HCT116 (cell line): ENCODE measurements around the gene IDI1. TPM values are rescaled to one million over a fixed set of nuclear protein-coding genes. Genes with fewer than 3 reads are reported as not detected.

Source experiments
- ATAC-seq: fragments of 200-7000 bp; cut with Tn5 transposase; 2 replicates; pipeline ENCODE4 v1.9.1; 2020; ENCODE audit warnings: mild to moderate bottlenecking, moderate library complexity
- BruUV-seq: library from RNA; stranded (reverse); fragments of 400-500 nt; replicated peaks from 2 replicates; lab custom pipeline; 2021; lab: Mats Ljungman, UMichigan
- CTCF ChIA-PET: fragments of 300-600 bp; sonication (Branson Sonifier 250); formaldehyde crosslinking; loops from one replicate; lab custom pipeline; 2021; ENCODE audit warnings: antibody characterized with exemption; lab: Charles Lee
- POLR2A ChIA-PET: fragments of 300-600, 350-600 bp; sonication (Branson Sonifier 250); formaldehyde crosslinking; loops from one replicate; lab custom pipeline; 2021; ENCODE audit warnings: antibody characterized with exemption; lab: Charles Lee
- RAD21 ChIA-PET, 2 experiments: fragments of 300-600 bp; sonication (Branson Sonifier 250); formaldehyde crosslinking; loops; one replicate each; lab custom pipeline; 2023; ENCODE audit warnings: low total read pairs in 2 of 2; ENCODE audit not compliant: uncharacterized antibody in 2 of 2, unreplicated experiment in 2 of 2, low non-redundant PET in 1 of 2; lab: Charles Lee
- DNase-seq: peaks from one replicate; pipeline ENCODE4 v3.0.0-alpha.2; 2010; ENCODE audit warnings: low read depth, low spot score
- H2AFZ ChIP-seq: fragments of 200-600 bp; shearing (Covaris generic), sonication (generic); 2 replicates; pipeline ENCODE4 v1.6.1; 2017; ENCODE audit warnings: low read depth, mixed run types, mixed read lengths, antibody characterized with exemption, low read length; ENCODE audit not compliant: poor library complexity, severe bottlenecking
- H3K27ac ChIP-seq: 2 replicates; pipeline ENCODE4 v1.5.1; 2012; ENCODE audit warnings: low read depth, low read length
- H3K27me3 ChIP-seq: fragments of 200-600 bp; sonication (generic); 2 replicates; pipeline ENCODE4 v1.6.1; 2016; ENCODE audit warnings: mixed run types, low read length, mixed read lengths; ENCODE audit not compliant: insufficient read depth
- H3K36me3 ChIP-seq, 2 experiments: fragments of 200-500 bp in 1 of 2; fragments of 200-600 bp in 1 of 2; sonication (Bioruptor generic) in 1 of 2; sonication (generic) in 1 of 2; 2 replicates each; pipeline versions ENCODE4 v1.5.1 to v1.6.1; 2014 to 2016; ENCODE audit warnings: low read length in 2 of 2, inconsistent platforms in 1 of 2, mixed read lengths in 1 of 2, mixed run types in 1 of 2; ENCODE audit not compliant: insufficient read depth in 2 of 2, control insufficient read depth in 1 of 2
- H3K4me1 ChIP-seq, 2 experiments: fragments of 200-600 bp in 1 of 2; sonication (generic) in 1 of 2; 2 replicates each; pipeline versions ENCODE4 v1.5.1 to v1.6.1; 2012 to 2017; ENCODE audit warnings: low read length in 2 of 2, inconsistent platforms in 1 of 2, mild to moderate bottlenecking in 1 of 2, mixed read lengths in 1 of 2, mixed run types in 1 of 2, moderate library complexity in 1 of 2; ENCODE audit not compliant: insufficient read depth in 2 of 2, control insufficient read depth in 1 of 2
- H3K4me2 ChIP-seq: fragments of 200-600 bp; sonication (generic); 2 replicates; pipeline ENCODE4 v1.6.1; 2017; ENCODE audit warnings: mixed run types, low read length, mixed read lengths
- H3K4me3 ChIP-seq, 2 experiments: fragments of 200-600 bp in 1 of 2; sonication (generic) in 1 of 2; replicated peaks in 1 of 2; 2 replicates each; pipeline ENCODE4 v1.5.1; 2011 to 2016; ENCODE audit warnings: low read length in 2 of 2, control low read depth in 1 of 2, low read depth in 1 of 2, mild to moderate bottlenecking in 1 of 2, mixed read lengths in 1 of 2, mixed run types in 1 of 2
- H3K79me2 ChIP-seq: fragments of 200-600 bp; sonication (generic); 2 replicates; pipeline ENCODE4 v1.6.1; 2017; ENCODE audit warnings: mild to moderate bottlenecking, mixed run types, low read length, moderate library complexity, mixed read lengths; ENCODE audit not compliant: insufficient read depth
- H3K9ac ChIP-seq: fragments of 200-600 bp; sonication (generic); 2 replicates; pipeline ENCODE4 v1.6.1; 2016; ENCODE audit warnings: low read length, mixed read lengths
- H3K9me2 ChIP-seq: fragments of 200-600 bp; sonication (generic), shearing (Covaris generic); 2 replicates; pipeline ENCODE4 v1.6.1; 2017; ENCODE audit warnings: mixed run types, mild to moderate bottlenecking, moderate library complexity; ENCODE audit not compliant: insufficient read depth
- H3K9me3 ChIP-seq, 2 experiments: fragments of 200-500 bp in 1 of 2; fragments of 200-600 bp in 1 of 2; sonication (Bioruptor generic) in 1 of 2; sonication (generic) in 1 of 2; 2 replicates each; pipeline ENCODE4 v1.6.1; 2014 to 2017; ENCODE audit warnings: low read length in 2 of 2, mixed read lengths in 2 of 2, inconsistent platforms in 1 of 2, low read depth in 1 of 2, mild to moderate bottlenecking in 1 of 2, mixed run types in 1 of 2, moderate library complexity in 1 of 2; ENCODE audit not compliant: control insufficient read depth in 1 of 2, insufficient read depth in 1 of 2
- H4K20me1 ChIP-seq: fragments of 200-600 bp; sonication (generic), shearing (Covaris generic); 2 replicates; pipeline ENCODE4 v1.6.1; 2017; ENCODE audit warnings: mixed run types, mild to moderate bottlenecking, moderate library complexity; ENCODE audit not compliant: insufficient read depth
- CBX3 ChIP-seq: IDR thresholded peaks from 2 replicates; pipeline ENCODE4 v1.6.1; 2012; ENCODE audit warnings: low read depth
- CTCF ChIP-seq, 3 experiments: fragments of 200-600 bp in 1 of 3; sonication (generic) in 1 of 3; IDR thresholded peaks in 2 of 3; conservative IDR thresholded peaks in 1 of 3; 2 replicates each; pipeline ENCODE4 v1.5.1; 2012 to 2017; ENCODE audit warnings: low read depth in 2 of 3, low read length in 2 of 3, antibody characterized with exemption in 1 of 3, borderline replicate concordance in 1 of 3, control low read depth in 1 of 3, mild to moderate bottlenecking in 1 of 3, mixed read lengths in 1 of 3, mixed run types in 1 of 3, moderate library complexity in 1 of 3; ENCODE audit not compliant: insufficient read depth in 1 of 3
- FOSL1 ChIP-seq: IDR thresholded peaks from 2 replicates; pipeline ENCODE4 v1.6.1; 2012; ENCODE audit warnings: low read depth
- POLR2AphosphoS5 ChIP-seq: IDR thresholded peaks from 2 replicates; pipeline ENCODE4 v1.6.1; 2011; ENCODE audit warnings: mild to moderate bottlenecking, low read depth, low read length, moderate library complexity
- RAD21 ChIP-seq: IDR thresholded peaks from 2 replicates; pipeline ENCODE4 v1.6.1; 2012; ENCODE audit warnings: low read depth, mild to moderate bottlenecking
- SP1 ChIP-seq: IDR thresholded peaks from 2 replicates; pipeline ENCODE4 v1.6.1; 2012; ENCODE audit warnings: low read depth
- TCF7L2 ChIP-seq: IDR thresholded peaks from 2 replicates; pipeline ENCODE4 v1.7.0; 2011; ENCODE audit warnings: borderline replicate concordance, inconsistent platforms; ENCODE audit not compliant: insufficient read depth, insufficient read length; ENCODE audit errors: extremely low read depth
- YY1 ChIP-seq: IDR thresholded peaks from 2 replicates; pipeline ENCODE4 v1.6.1; 2011; ENCODE audit warnings: low read length, low read depth, moderate library complexity, mild to moderate bottlenecking; ENCODE audit not compliant: insufficient replicate concordance; ENCODE audit errors: extremely low read depth
- ZFX ChIP-seq: fragments of 450-650 bp; IDR thresholded peaks from 2 replicates; pipeline ENCODE4 v1.6.1; 2017
- intact Hi-C: fragments of 100-400 bp; cut with micrococcal nuclease; formaldehyde crosslinking; loops from 2 replicates; pipeline ENCODE4 v1.10.0; 2022
- total RNA-seq: library from RNA; stranded (reverse); gene quantifications from one replicate; pipeline ENCODE4 v1.2.1, GENCODE V29; 2021; ENCODE audit not compliant: unreplicated experiment

IDI1 gene
- total RNA-seq, 1 experiment from 2014 or later, result 37.8 TPM

GRCh38 chr10:1093696-1094095 is 44.8 kb upstream of the IDI1 start:
- Histone ChIP-seq H3K9ac (no peak overlapping the region), H4K20me1 (no peaks in the 10 kb centered on the region), H3K4me3 (no peak overlapping the region), H3K27ac (no peak overlapping the region), H3K36me3 (peaks cover 0 to 6% of the 10 kb centered on the region in 2 experiments; a peak in 2 of 4 replicates), H2AFZ (no peak overlapping the region), H3K9me3 (no peaks in the 10 kb centered on the region), H3K4me2 (no peak overlapping the region), H3K4me1 (no peaks in the 10 kb centered on the region), H3K27me3 (no peaks in the 10 kb centered on the region), H3K79me2 (no peaks in the 10 kb centered on the region), H3K9me2 (no peaks in the 10 kb centered on the region)
- ChIA-PET POLR2A (no interaction called here), CTCF (no interaction called here), RAD21 (no interaction called here)
- intact Hi-C loops, result no loop called here
- DNase-seq (no peak), ATAC-seq (no peak)
- TF ChIP-seq CTCF (IDR thresholded peaks at IDR 0.05 in 2 of 3, conservative IDR thresholded peaks at IDR 0.05 in 1 of 3; ENCODE audit: borderline replicate concordance in 1 of 3, insufficient read depth in 1 of 3, low read depth in 2 of 3, low read length in 2 of 3) (no peak), FOSL1 (no peak), TCF7L2 (no peak), YY1 (no peak), SP1 (no peak), ZFX (no peak), POLR2AphosphoS5 (no peak)
- no TSS peak for BruUV-seq

GRCh38 chr10:1090696-1091095 is 41.8 kb upstream of the IDI1 start:
- Histone ChIP-seq H2AFZ (no peak overlapping the region), H3K9me3 (no peaks in the 10 kb centered on the region), H3K36me3 (peaks cover 0 to 15% of the 10 kb centered on the region in 2 experiments; a peak in 2 of 4 replicates), H3K9ac (no peak overlapping the region), H3K4me2 (no peak overlapping the region), H3K9me2 (no peaks in the 10 kb centered on the region), H3K4me1 (no peaks in the 10 kb centered on the region), H3K4me3 (no peak overlapping the region), H3K27me3 (no peaks in the 10 kb centered on the region), H3K79me2 (no peaks in the 10 kb centered on the region), H4K20me1 (no peaks in the 10 kb centered on the region), H3K27ac (no peak overlapping the region)
- CTCF ChIA-PET, result no interaction called here
- TF ChIP-seq CBX3, result no peak
- TF ChIP-seq CTCF (IDR thresholded peaks at IDR 0.05 in 2 of 3, conservative IDR thresholded peaks at IDR 0.05 in 1 of 3; ENCODE audit: borderline replicate concordance in 1 of 3, insufficient read depth in 1 of 3, low read depth in 2 of 3, low read length in 2 of 3), result no peak
- no peak for TF ChIP-seq TCF7L2
- TF ChIP-seq RAD21, result no peak
- no TSS peak for BruUV-seq
- DNase-seq, result no peak
- intact Hi-C loops, result no loop called here
- RAD21 ChIA-PET, result no interaction called here
- POLR2A ChIA-PET, result no interaction called here
- no peak for ATAC-seq
